Left kidney (tissue), 2 donors: ENCODE results near the gene RNF220. TPM values are rescaled to one million over a fixed set of nuclear protein-coding genes. Genes with fewer than 3 reads are reported as not detected.
"Not testable (repeated sequence)": the region's sequence is repeated elsewhere in the genome, so short reads cannot be mapped to it uniquely, and the experiment has no call there.

Source experiments
- DNase-seq: peaks from one replicate; pipeline ENCODE4 v3.0.0-alpha.2; 2013
- polyA plus RNA-seq: library from polyadenylated mRNA; unstranded; fragments of 120-200 nt; gene quantifications from one replicate; pipeline ENCODE4 v1.2.1, GENCODE V29; 2013; ENCODE audit not compliant: insufficient read length

Gene RNF220
- polyA plus RNA-seq, 1 donor = 80.5 TPM

DNA sequence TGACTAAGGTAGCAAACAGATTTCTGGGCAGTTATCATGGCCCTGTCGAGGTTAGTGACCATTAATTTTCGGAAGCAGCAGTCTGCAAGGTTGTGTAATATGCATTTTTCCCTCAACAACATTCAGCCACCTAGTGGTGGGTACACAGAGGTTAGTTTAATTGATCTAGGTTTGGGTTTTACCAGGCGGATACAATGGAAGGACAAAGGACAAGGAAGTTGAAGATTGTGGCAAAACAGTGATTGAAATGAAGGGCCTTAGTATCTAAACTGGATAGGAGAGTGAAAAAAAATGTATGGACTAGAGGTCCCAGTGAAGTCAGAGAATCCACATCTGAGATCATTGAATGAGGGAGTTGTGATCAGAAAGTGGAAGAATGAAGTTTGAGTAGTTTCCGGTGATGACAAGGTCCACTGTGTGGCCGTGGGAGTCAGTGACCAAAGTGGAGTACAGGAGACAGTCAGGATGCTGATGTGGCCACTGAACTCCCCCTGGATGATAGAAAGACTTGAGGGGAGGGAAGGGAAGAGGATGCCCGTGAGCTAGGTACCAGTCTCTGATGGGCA is 272.2 kb downstream of the RNF220 start:
- no peak for DNase-seq

DNA sequence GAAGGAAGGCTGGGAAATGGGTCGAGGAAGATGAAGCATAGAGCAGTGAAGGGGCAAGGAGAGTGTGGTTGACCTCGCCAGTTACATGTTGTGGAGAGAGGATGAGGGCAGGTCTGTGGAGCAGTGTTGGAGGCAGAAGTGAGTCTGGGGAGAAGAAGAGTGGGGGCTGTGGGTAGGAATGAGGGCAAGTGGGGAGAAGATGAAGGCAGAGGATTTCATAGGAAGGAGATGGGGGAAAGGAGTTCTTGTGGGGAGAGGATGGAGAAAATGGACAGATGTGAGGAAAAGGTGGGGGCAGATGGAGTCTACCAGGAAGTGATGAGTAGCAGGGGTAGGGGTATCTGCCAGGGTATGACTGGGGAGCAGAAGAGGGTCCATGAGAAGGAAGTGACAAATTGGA is 273.1 kb downstream of the RNF220 start:
- DNase-seq = no peak

DNA sequence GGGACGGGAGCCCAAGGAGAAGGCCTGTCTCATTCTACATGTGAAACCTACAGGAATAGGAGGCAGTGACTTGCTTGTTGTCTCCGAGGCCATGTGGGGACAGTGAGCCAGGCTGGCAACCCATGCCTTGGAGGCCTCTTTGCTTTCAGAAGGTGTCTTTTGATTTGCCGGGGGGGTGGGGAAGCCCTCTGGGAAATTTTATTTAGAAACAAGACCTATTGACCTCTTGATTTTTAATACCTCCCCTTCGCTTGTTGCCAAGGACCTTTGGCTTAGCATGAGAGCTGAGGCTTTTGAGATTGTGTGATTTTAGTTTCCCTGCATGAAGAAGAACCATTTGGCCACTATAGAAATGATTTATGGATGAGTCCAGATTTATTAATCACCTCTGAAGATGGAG is 273.6 kb downstream of the RNF220 start:
- DNase-seq = no peak

DNA sequence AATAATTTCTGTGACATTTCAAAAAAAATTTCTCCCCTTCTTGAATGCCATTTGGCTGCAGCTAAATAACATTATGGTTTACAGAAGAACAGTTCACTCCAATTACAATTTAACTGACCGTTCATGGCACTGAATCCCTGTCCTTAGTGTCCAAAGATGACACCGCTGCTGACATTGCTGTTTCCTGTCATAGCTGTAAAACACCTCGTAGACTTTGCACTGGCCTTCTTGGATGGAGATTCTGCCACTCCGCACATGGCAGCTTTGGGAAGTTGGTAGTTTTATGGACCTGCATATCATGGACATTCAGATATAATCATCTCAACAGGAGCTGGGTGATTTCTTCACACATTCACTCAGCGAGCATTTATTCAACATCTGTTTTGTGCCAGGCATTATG is 274.4 kb downstream of the RNF220 start:
- DNase-seq = no peak

DNA sequence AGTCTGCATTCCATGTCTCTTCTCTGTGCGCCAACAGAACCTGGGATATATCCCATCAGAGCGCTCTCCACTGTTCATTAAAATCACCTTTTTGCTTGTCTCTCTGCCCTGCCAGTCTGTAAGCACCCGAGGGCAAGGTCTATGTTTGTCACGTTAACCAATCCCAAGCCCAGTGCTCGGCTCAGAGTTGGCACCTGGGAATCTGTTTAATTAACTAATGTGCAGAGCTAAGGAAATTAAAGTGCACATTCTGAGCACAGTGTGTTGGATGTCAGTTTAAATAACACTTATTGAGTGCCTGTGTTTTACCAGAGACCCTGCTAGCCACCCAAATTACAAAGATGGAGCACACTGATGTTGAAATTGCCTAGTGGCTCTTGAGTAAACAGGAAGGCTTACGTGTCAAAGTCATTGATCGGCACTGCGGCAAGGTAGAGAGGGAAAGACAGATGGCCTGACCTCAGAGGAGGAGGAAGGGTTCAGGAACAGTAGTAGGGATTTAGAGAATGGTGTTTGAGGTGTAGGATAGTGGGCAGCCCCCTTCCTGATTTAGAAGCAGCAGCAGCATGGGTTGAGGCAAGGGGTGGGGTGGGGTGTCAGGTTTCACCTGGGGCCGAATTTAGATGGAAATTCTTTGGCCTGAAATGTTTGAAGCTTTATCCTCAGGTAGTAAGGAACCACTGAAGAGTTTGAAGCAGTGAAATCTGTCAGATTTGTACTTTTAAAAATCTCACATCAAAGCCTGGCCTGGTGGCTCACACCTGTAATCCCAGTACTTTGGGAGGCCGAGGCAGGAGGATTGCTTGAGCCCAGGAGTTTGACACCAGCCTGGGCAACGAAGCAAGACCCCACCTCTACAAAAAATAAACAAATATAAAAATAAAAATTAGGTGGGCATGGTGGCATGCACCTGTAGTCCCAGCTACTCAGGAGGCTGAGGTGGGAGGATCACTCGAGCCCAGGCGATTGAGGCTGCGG is 277.1 kb downstream of the RNF220 start:
- no peak for DNase-seq

DNA sequence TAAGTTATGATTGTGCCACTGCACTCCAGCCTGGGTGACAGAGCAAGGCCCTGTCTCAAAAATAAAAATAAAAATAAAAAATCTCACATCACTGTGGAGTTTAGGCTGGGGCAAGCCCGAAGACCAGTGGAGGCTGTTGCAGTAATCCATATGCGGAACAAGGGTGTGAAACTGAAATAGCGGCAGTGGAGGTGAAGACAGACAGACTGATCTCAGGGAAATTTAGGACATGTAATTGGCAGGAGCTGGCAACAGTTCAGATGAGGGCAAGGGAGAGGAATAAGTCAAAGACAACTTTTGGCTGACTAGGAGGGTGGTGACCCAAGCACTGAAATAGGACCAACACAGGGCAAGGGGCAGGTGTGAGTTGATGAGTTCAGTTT is 277.8 kb downstream of the RNF220 start:
- DNase-seq = no peak

DNA sequence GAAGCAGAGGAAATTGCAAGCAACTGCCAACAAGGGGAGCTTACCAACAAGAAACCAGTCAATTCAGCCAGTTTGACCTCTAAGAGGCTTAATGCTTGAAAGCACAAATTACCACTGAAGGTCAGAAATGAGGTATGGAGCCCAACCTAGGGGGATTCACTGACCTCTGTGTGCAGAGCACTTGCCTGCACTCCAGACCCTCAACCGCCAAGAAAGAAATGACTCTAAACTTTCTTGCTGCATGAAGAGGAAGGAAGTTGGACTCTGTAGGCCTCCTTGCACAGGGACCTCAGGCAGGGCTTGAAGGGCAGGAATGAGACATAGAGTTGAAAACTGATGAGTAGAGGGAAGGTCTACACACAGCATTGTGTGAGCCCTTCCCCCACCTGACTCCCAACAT is 279.5 kb downstream of the RNF220 start:
- DNase-seq = no peak

DNA sequence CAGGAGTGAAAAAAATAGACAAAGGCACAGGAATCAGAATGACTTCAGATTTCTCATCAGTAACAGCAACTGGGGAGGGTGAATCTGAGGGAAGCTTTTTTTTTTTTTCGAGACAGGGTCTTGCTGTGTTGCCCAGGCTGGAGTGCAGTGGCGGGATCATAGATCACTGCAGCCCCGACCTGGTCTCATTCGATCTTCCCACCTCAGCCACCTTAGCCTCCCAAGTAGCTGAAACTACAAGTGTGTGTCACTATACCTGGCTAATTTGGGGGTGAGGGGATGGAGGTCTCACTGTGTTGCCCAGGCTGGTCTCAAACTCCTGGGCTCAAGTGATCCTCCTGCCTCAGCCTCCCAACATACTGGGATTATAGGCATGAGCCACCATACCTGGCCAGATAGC is 280.2 kb downstream of the RNF220 start:
- no peak for DNase-seq

DNA sequence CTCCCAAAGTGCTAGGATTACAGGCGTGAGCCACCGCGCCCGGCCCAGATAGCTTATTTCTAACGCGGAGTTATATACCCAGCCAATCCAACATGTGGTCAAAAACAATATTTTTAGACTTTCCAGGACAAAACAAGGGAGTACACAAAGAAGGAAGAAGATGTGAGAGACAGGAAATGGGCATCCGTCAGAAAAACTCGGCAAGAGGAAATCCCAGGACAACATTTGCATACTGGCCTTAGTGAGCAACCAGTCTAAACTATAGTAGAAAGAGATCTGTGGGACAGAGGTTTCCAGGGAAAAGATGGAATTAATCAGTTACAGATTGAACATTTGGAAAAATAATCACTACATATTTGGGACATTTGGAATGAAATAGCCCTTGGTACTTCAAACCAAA is 280.8 kb downstream of the RNF220 start:
- no peak for DNase-seq

DNA sequence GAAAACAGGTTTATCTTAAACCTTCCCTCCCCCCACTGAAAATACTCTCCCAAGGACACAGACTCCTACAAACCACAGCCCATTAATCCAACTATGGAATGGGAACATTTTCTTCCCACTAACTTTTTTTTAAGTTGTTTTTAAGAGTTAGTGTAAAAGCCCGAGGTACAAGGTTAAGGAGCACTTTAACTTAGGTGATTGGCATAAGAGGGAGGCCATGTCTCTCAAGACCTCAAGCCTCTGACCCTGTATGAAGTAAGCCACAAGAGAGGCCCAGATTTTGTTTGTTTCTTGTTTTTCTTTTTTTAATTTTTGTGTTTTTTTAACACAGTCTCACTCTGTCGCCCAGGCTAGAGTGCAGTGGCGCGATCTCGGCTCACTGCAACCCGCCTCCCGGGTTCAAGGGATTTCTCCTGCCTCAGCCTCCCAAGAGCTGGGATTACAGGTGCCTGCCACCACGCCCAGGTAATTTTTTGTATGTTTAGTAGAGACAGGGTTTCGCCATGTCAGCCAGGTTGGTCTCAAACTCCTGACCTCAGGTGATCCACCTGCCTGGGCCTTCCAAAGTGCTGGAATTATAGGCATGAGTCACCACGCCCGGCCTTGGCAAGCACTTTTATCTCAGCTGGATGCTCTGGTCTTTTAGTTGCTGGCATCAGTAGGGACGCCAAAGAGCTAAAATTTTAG is 283.8 kb downstream of the RNF220 start:
- DNase-seq = no peak

DNA sequence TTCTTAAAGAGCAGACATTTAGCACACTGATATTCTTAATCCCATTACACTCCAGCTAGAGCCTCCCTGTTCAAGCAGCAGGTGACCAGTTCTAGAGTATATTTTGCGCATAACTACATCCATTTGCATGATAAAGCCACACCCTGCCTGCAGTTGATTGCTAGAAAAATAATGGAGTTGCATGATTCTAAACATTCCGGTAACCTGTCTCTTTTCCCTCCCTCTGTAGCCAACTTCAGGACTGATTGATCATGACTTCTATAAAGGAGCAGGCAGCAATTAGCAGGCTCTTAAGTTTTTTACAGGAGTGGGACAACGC is 284.4 kb downstream of the RNF220 start:
- DNase-seq = no peak

DNA sequence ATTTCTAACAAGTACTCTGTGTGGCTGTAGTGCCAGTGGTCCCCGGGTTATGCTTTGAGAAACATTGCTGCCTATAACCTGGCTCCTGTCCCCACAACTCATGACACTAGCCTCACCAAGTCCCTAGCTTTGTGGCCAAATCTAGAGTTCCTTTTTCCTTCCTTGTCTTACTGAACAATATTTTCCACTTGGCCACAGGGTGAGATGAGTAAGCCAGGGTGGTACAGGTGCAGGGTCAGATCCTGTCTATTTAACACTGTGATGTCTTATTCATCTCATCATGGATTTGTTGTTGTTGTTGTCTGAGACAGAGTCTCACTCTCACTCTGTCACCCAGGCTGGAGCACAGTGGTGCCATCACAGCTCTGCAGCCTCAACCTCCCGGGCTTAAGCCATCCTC is 288.1 kb downstream of the RNF220 start:
- no peak for DNase-seq

DNA sequence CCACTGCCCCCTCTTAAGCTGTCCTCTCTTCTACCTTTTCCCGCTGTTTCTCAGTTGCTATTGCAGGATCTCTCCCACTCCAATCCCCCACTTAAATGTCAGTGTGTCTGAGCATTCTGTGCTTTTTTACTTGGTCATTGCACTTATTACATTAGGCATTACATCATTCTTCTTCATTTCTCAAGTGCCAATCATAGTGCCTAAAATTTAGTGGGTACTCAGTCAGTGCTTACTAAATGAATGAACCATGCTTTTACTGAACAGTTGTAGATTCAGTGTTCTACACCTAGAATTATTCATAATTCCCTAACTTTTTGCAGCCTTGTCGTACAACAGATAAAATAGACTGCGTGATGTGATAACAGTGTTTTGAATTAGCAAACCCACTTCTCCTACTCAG is 288.8 kb downstream of the RNF220 start:
- no peak for DNase-seq

DNA sequence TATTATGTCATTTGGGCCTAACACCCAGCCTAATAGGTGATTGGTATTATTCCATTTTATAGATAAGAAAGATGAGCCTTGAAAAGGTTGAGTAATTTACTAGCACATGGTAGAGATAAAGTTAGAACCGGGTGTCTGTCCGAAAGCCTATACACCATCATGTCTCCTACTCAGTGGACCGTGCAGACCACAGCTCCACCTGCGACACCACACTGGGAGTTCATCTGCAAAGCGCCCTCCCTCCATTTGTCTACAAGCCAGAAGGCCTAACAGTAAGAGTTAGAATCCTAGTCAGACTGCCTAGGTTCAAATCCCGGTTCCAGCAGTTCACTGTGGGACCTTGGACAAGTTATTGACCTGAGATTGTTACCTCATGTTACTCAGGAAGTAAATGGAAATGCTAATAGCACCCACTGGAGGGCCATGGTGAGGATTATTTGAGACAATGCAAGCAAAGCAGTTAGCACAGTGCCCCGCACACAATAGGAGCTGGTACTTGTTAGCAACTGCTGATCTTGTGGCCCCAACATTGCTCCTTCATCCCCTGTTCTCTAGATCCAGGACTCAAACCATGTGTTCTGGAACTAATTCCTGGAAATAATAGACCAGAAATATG is 289.9 kb downstream of the RNF220 start:
- DNase-seq = no peak

DNA sequence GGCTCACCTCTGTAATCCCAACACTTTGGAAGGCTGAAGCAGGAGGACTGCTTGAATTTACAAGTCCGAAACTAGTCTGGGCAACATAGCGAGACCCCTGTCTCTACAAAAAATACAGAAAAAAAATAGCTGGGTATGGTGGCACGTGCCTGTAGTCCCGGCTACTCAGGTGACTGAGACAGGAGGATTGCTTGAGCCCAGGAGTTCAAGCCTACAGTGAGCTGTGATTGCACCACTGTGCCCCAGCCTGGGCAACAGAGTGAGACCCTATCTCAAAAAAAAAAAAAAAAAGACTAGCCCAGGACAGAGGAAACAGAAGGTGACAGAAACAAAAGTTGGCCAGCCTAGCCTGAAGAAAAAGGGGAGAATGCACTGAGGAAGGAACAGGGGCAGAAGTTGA is 290.6 kb downstream of the RNF220 start:
- DNase-seq = no peak

DNA sequence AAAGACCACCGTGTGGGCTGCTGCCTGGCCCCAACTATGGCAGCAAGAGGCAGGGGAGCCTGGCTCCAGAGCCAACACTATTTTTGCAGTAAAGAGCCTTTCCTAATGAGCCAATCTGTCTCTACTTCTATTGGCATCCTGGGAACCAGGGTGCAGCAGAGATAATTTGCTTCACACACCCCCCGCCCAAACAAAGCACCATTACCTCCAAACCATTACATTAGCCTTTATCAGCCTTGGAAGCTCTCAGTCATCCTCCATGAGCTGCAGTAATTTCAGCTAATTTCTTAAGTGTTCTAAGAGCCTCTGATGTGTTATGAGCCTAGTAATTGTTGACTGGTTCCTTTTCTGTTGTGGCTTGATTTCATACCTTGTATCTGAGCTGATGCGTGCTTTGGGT is 291.0 kb downstream of the RNF220 start:
- no peak for DNase-seq

DNA sequence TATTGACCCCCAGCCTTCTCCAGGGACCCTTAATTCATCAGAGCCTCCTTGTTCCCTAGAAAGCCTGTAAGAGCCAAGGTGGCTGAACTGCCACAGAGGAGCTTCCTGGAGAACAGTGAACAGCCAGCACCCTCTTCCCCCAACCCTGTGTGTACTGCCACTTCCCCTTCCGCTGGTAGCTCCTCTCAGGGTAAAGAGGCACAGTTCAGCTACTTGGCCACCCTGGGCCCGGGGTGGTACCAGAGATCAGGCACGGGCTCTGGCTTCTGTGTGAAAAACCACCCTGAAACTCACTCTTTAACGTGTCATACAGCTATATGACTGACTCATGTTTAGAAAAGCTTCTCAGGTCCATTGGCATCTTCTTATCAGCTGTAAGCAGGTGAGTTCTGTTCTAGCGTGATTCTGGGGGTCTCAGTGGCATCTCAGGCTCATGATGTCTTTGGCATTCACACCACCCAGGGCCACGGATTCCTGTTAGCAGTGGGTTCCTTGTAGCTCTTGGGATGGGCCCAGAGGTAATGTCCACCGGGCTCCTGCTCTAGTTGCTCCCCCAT is 291.8 kb downstream of the RNF220 start:
- no peak for DNase-seq

DNA sequence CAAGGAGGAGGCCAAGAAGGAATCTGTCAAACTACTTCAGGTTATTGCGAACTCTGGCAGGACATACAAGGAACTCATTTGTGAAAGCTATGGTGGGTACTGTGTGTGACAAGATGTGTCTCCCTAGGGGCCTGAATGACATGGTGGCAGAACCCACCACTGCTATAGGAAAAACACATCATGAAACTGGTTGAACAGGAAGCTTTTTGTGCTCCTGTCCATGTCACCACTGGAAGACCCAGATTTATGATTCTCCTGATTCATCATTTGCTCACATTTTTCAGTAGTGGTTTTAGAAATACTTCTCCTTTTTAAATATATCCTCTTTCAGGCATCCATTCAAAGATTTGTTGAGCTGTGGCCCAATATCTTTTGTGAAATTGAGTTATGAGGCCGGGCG is 293.1 kb downstream of the RNF220 start:
- DNase-seq = no peak

DNA sequence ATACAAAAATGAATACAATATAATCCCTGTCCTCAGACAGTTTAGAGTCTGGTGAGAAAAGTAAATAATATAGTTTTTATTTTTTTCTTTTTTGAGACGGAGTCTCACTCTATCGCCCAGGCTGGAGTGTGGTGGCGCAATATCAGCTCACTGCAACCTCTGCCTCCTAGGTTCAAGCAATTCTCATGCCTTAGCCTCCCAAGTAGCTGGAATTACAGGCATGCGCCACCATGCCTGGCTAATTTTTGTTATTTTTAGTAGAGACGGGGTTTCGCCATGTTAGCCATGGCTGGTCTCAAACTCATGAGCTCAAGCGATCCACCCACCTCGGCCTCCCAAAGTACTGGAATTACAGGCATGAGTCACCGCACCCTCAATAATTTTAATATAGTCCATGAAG is 294.3 kb downstream of the RNF220 start:
- not testable (repeated sequence) for DNase-seq

DNA sequence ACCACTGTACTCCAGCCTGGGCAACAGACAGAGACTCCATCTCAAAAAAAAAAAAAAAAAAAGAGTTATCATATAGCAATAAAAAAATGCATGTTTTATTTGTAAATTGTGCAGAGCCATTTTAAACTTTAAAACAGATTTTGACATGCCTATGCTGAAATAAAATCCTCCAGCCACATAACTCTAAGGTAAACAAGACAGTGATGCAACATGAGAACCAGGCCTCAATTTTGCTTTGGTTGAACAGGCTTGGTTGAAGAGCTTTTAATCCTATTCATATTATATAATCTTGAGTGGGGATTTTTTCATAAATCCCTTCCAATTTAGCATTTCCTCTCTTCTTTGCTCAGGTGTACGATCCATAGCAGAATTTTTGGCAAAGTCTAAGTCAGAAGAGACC is 295.5 kb downstream of the RNF220 start:
- no peak for DNase-seq

DNA sequence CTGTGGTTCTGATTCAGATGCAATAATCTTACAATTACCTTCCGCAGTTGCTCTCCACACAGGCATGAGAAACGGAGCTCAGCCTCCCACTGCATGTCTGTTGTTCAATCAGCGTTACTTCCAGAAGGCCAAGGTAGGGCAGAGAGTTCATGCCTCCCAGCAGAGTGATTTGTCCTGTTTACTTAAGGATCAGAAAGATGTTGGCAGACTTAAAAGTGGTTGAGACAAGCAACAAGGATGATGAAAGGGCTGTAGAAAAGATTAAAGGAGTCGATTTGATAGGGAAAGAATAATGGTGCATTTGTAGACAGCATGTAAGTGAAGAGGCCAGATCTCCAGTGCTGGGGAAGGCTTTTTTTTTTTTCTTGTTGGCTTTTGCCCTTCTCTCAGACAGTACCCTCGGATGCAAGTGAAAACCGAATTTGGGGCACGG is 296.1 kb downstream of the RNF220 start:
- DNase-seq = peak; percentile 35
